Activated naive CD8-positive, alpha-beta T cell treated with anti-CD3 and anti-CD28 coated beads, Interleukin-2, amount 50 U/mL, for 24 hours (primary cell): ENCODE measurements around the gene SLC9A2.
A peak's percentile ranks its signal among the peaks of the same experiment; 100 is the strongest.

Experiments
- ATAC-seq: fragments of 150-1000 bp; cut with Tn5 transposase; one replicate; pipeline ENCODE4 v1.10.0; 2021
- DNase-seq: peaks from one replicate; pipeline ENCODE4 v3.0.0; 2021
- H3K27ac Mint-ChIP-seq: one replicate; pipeline ENCODE4 v1.8.0; 2021; ENCODE audit warnings: mild to moderate bottlenecking, mixed read lengths
- H3K27me3 Mint-ChIP-seq: one replicate; pipeline ENCODE4 v1.8.0; 2021; ENCODE audit warnings: mixed read lengths
- H3K36me3 Mint-ChIP-seq: one replicate; pipeline ENCODE4 v1.8.0; 2021; ENCODE audit warnings: low read depth, mixed read lengths
- H3K4me1 Mint-ChIP-seq: one replicate; pipeline ENCODE4 v1.8.0; 2021; ENCODE audit warnings: mixed read lengths
- H3K4me3 Mint-ChIP-seq: one replicate; pipeline ENCODE4 v1.8.0; 2021; ENCODE audit warnings: mild to moderate bottlenecking, moderate library complexity, mixed read lengths
- H3K9me3 Mint-ChIP-seq: one replicate; pipeline ENCODE4 v1.8.0; 2021; ENCODE audit warnings: mixed read lengths

The SLC9A2 gene

DNA sequence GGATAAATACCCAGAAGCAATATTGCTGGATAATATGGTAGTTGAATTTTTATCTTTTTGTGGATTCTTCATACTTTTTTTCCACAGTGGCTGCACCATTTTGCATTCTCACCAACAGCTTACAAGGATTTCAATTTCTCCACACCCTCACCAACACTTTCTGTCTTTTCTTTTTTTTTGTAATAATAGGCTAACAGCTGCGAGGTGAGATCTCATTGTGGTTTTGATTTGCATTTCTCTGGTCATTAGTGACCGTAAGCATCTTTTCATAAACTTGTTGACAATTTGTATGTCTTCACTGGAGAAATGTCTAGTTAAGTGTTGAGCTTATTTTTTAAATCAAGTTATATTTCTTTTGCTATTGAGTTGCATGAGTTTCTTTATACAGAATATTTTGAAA lies 17.6 kb upstream of the SLC9A2 start:
- H3K4me3 Mint-ChIP-seq, result no peak overlapping the region
- H3K36me3 Mint-ChIP-seq, result no peaks in the 10 kb centered on the region
- H3K4me1 Mint-ChIP-seq, result no peaks in the 10 kb centered on the region
- no peak overlapping the region for H3K27ac Mint-ChIP-seq
- ATAC-seq (no peak), DNase-seq (no peak)
- H3K9me3 Mint-ChIP-seq, result no peaks in the 10 kb centered on the region
- H3K27me3 Mint-ChIP-seq, result peaks cover 23% of the 10 kb centered on the region

DNA sequence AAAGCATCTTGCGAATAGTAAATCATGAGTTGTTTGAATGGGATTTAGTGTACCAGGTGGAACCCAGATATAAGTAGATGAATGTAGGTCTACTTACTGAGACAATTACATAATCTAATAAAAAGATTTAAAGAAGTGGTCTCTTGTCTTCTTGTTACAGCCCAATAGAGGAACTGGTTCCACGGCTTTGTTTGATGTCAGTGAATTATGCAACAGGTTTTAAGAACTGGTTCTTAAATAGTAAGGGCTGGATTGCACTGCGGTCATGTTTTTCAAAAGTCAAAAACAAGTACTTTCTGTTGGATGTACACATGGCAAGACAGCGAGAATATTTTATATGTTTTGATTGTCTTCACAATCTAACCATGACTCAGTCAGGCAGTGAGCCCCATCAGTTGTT lies 15.4 kb upstream of the SLC9A2 start:
- ATAC-seq, result no peak
- Mint-ChIP-seq H3K9me3 (no peaks in the 10 kb centered on the region), H3K4me1 (no peaks in the 10 kb centered on the region), H3K27ac (no peak overlapping the region), H3K4me3 (no peak overlapping the region), H3K27me3 (peaks cover 15% of the 10 kb centered on the region), H3K36me3 (no peaks in the 10 kb centered on the region)
- no peak for DNase-seq

DNA sequence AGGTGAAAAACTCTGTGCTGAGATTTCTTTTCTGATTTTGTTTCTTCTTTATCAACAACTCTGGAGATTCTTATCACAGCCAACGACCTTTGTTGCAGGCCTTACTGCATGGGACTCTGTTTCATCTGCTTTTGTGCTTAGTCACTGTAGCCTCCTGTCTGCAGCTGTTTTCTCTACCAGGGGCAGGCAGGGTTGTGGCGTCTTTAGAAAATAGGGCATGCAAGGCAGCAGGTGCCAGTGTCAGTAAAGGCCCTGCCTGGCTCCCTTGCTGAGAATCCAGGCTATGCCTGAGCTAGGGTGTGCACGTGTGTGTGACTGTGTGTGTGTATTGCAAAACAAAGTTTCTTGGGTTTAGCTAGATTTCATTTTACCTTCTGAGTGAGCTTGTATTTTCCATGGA lies 14.6 kb upstream of the SLC9A2 start:
- peaks cover 15% of the 10 kb centered on the region for H3K27me3 Mint-ChIP-seq
- no peaks in the 10 kb centered on the region for H3K4me1 Mint-ChIP-seq
- no peaks in the 10 kb centered on the region for H3K9me3 Mint-ChIP-seq
- no peak for ATAC-seq
- DNase-seq, result no peak
- H3K4me3 Mint-ChIP-seq, result no peak overlapping the region
- no peak overlapping the region for H3K27ac Mint-ChIP-seq
- H3K36me3 Mint-ChIP-seq, result no peaks in the 10 kb centered on the region

DNA sequence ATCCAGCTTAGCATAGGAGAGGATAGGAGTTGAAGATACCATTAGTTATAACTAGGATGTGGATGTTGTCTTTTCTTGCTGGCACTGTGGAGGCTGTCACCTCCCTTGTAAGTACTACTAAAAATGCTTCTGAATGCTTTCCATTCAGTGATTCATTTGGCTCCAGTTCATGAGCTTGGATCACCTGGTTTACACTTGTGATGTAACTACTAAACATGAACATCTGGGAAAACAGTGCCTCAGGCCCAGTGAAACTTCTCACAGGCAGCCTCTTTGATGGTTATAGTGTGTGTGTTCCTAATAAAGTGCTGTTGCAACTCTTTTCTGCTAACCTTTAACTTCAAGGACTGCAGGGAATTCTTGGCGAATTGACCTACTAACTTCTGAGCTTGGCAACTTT lies 13.0 kb upstream of the SLC9A2 start:
- H3K36me3 Mint-ChIP-seq, result no peaks in the 10 kb centered on the region
- ATAC-seq, result no peak
- H3K27ac Mint-ChIP-seq, result no peak overlapping the region
- H3K4me3 Mint-ChIP-seq, result no peak overlapping the region
- no peak for DNase-seq
- peaks cover 11% of the 10 kb centered on the region for H3K27me3 Mint-ChIP-seq
- no peaks in the 10 kb centered on the region for H3K4me1 Mint-ChIP-seq
- H3K9me3 Mint-ChIP-seq, result no peaks in the 10 kb centered on the region

DNA sequence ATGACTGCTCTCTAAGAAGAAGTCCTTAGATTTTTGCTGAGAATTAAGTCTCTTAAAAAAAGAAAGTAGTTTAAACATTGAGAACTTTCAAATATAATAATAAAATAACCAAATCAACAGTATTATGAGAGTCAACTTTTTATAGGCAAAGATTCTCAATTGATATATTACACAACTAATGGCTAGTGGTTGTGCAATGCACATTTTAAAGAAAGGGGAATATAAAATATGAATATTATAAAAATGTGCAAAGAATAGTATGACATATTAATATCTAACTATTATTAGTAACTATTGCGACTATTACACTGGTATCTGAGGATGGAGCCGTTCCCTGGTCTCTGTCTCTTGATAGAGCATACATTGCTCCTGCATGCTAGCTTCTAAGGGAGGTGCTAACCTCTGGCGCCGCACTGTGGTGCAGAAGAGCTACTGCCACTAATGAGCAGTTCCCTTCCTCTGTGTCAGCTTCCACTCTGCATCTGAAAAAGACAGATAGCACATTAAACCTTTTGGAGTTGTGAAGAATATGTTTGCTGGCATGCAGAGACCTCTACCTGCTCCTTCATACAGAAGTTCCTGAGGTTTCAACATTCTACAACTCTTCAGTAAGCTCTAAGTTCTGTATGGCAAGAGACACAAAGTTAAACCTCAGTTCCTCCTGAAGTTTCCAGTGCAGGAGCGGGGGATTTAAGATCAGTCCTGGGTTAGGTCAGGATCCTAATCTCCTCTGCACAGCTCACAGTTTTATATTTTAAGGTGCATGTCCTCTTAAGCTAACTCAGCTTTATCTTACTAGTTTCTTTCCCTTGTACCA lies 3.5 kb upstream of the SLC9A2 start:
- no peaks in the 10 kb centered on the region for H3K36me3 Mint-ChIP-seq
- ATAC-seq, result peak; percentile 82
- no peak overlapping the region for H3K4me3 Mint-ChIP-seq
- H3K27me3 Mint-ChIP-seq, result peaks cover 44% of the 10 kb centered on the region
- no peaks in the 10 kb centered on the region for H3K9me3 Mint-ChIP-seq
- no peak overlapping the region for H3K27ac Mint-ChIP-seq
- DNase-seq, result peak; percentile 45
- peaks cover 12% of the 10 kb centered on the region for H3K4me1 Mint-ChIP-seq

DNA sequence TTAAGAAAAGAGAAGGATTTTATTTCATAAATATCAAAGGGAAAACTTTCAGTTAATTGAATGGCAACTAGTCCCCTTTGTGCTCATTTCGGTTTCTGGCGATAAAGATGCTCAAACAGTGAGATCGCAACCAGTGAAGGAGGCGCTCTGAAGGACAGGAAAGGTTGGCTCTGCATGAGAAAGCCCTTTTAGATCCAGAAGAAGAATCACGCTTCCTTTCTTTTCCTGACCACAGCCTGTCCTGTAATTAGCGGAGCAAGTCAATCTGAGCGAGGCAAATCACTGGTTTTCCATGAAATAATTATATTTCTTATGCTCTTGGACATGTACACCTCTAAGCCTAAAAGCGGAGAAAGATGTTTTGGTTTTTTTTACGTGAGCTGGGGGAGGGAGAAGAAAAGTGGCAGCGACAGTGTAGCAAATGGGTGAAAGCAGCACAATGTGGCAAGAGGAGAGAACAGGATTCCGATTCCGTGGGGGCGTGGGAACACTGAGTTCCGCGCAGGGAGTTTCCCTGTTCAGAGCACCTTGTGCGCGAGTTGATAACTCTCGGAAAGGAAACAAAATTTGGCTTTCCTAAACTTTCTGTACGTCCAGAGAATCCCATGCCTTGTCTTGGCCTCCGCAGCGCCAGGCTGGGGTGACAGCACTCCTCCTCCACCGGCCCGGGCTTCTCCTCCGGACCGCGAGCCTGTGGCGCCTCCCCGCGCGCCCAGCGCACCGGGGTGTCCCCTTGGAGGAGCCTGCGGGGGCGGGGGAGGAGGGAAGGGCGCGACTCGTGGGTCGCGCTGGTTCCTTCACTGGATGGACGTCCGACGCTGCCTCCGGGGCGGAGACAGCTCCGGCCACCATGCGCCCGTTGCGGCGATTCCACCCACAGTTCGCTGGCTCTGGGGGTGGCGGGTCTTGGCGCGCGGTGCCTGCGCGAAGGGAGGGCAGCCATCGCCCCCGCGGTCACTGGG lies 620 bp upstream of the SLC9A2 start:
- Mint-ChIP-seq H3K9me3 (no peaks in the 10 kb centered on the region), H3K27ac (no peak overlapping the region), H3K27me3 (peaks cover 57% of the 10 kb centered on the region), H3K36me3 (no peaks in the 10 kb centered on the region), H3K4me1 (peaks cover 12% of the 10 kb centered on the region), H3K4me3 (peak overlapping the region; percentile 70)
- DNase-seq, result peak; percentile 29
- no peak for ATAC-seq

DNA sequence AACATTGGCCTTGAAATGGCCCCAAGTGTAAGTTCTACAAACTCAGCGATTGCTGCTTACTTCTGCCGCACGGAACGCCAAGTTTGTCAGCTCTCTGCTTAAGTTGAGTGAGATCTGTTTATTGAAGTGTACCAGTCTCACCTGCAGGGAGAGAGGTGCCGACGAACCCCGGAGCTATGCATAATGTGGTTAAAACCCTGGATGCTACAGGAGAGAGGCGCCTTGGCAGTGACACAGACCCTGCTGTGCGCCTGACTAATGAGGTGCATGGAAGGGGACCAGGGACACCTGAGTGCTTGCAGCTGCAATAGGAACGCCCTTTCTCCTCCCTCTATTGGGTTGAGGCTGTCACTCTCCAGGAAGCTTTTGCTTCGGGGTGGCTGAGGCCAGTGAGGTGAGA lies 979 bp downstream of the SLC9A2 start:
- Mint-ChIP-seq H3K27me3 (peaks cover 52% of the 10 kb centered on the region), H3K27ac (no peak overlapping the region), H3K4me1 (peaks cover 12% of the 10 kb centered on the region), H3K4me3 (peak overlapping the region; percentile 30), H3K9me3 (no peaks in the 10 kb centered on the region), H3K36me3 (no peaks in the 10 kb centered on the region)
- ATAC-seq (no peak), DNase-seq (no peak)

DNA sequence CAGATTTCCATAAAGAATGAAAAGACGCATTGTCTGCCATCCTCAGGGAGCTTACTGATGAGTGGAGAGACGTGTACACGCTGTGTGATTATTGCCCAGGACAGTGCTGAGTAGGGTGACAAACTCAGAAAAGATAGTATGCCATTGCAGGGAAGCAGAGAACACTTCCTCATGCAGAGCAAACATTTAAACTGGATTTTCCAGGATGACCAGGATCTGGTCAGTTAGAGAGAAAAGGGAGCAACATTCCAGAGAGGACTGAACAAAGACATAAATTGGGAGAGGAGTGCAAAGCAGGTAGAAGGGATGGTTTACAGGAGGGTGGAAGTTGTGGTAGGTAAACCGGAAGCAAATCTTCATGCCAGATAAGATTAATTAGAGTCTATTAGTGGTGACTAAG lies 2.3 kb downstream of the SLC9A2 start:
- Mint-ChIP-seq H3K27me3 (peaks cover 49% of the 10 kb centered on the region), H3K4me1 (peaks cover 12% of the 10 kb centered on the region), H3K27ac (no peak overlapping the region), H3K4me3 (no peak overlapping the region), H3K9me3 (no peaks in the 10 kb centered on the region), H3K36me3 (no peaks in the 10 kb centered on the region)
- DNase-seq, result no peak
- ATAC-seq, result no peak

DNA sequence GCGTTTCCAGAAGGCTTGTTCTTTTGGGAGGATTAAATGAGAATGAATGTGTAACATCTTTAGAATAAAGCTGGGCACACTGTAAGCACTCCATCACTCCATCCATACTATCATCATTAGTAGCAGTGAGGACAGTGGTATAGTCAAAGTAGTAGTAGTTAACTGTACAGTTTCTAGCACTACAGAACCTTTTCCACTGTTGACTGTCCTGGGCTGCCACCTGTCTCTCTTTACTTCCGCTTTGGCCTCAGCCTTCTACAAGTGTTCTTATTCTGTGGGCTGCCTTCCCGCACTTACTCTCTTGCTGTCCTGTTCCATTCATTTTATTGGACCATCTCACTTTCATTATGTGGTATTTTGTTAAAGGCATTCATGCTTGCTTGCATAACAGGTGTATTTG lies 3.3 kb downstream of the SLC9A2 start:
- peaks cover 40% of the 10 kb centered on the region for H3K27me3 Mint-ChIP-seq
- H3K4me1 Mint-ChIP-seq, result peaks cover 12% of the 10 kb centered on the region
- no peaks in the 10 kb centered on the region for H3K36me3 Mint-ChIP-seq
- no peak for DNase-seq
- no peak for ATAC-seq
- no peaks in the 10 kb centered on the region for H3K9me3 Mint-ChIP-seq
- H3K4me3 Mint-ChIP-seq, result no peak overlapping the region
- H3K27ac Mint-ChIP-seq, result no peak overlapping the region

DNA sequence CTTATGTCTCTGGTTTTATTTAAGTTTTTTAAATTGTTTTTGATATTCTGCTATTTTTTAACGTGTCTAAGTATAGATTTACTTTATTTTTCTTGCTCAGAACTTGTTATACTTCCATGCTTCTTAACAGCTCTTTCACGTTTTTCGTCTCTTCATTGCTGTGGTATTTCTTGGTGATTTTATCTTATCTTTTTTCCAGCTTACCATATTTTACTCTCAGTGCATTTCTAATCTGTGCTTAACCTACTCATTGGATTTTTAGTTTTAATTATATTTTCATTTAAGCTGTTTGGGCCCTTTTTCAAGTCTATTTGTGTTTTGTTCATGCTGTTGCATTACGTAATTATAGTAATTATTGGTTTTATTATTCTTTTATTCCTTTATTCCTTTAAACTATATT lies 11.1 kb downstream of the SLC9A2 start:
- no peaks in the 10 kb centered on the region for H3K27me3 Mint-ChIP-seq
- no peak overlapping the region for H3K27ac Mint-ChIP-seq
- H3K4me1 Mint-ChIP-seq, result peaks cover 3% of the 10 kb centered on the region
- H3K36me3 Mint-ChIP-seq, result no peaks in the 10 kb centered on the region
- no peak for ATAC-seq
- DNase-seq, result no peak
- H3K9me3 Mint-ChIP-seq, result no peaks in the 10 kb centered on the region
- H3K4me3 Mint-ChIP-seq, result no peak overlapping the region

DNA sequence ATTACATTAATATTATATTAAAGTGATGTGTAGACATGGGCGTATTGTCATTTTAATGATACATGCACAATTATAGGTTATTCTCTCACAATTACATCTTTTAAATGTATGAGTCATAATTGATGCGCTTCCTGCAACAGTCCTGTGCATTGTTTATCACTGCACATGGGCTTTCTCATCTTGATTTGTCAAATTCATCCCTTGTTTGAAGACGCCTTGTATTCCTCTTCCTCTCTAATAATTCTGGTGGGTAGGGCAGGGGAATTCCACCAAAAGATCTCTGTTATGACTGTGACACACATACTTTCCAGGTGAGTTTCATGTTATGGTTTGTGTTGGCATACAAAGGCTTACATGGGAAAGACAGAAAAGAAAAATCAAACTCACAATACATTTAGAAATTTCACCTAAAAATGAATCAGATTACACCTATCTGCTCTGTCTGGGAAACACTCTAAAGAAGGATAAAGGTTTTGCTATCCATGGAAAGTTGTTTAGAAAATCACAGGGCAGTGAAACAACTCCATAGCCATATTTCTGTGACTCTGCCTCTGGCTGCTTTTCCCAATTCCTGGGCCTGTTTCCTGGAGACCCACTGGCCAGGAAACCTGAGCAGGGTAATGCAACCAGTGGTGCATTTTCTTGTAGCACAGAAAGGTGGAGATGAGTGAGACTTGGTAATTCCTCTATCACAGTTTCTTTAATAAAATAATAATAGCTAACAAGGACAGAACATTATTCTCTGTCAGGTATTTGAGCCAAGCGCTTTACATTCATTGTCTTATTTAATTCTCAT lies 13.2 kb downstream of the SLC9A2 start:
- DNase-seq (no peak), ATAC-seq (peak; percentile 33)
- peaks cover 3% of the 10 kb centered on the region for H3K4me1 Mint-ChIP-seq
- no peaks in the 10 kb centered on the region for H3K9me3 Mint-ChIP-seq
- H3K4me3 Mint-ChIP-seq, result no peak overlapping the region
- H3K36me3 Mint-ChIP-seq, result no peaks in the 10 kb centered on the region
- peaks cover 3% of the 10 kb centered on the region for H3K27me3 Mint-ChIP-seq
- no peak overlapping the region for H3K27ac Mint-ChIP-seq

DNA sequence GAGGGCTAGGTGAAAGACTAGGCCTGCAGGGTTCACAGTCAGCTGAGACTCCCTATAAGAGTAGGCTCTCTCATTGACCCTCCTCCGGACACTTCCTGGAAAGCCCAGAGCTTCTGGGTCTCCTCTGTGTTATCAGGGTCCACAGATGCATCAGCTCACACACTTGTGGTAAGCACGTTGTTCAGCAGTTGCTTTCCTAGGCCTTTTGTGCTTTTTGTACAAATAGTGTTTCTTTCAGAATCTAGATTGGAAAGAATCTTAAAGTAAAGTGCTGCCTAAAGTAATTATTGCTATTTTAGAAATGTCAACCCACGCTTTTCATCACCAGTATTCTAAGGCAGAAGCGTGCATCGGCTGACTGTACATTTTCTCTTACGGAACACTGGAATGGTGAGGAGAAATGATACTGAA lies 15.5 kb downstream of the SLC9A2 start:
- Mint-ChIP-seq H3K36me3 (no peaks in the 10 kb centered on the region), H3K9me3 (no peaks in the 10 kb centered on the region), H3K4me3 (no peak overlapping the region), H3K27me3 (peaks cover 3% of the 10 kb centered on the region), H3K4me1 (peaks cover 3% of the 10 kb centered on the region), H3K27ac (no peak overlapping the region)
- no peak for ATAC-seq
- DNase-seq, result no peak

DNA sequence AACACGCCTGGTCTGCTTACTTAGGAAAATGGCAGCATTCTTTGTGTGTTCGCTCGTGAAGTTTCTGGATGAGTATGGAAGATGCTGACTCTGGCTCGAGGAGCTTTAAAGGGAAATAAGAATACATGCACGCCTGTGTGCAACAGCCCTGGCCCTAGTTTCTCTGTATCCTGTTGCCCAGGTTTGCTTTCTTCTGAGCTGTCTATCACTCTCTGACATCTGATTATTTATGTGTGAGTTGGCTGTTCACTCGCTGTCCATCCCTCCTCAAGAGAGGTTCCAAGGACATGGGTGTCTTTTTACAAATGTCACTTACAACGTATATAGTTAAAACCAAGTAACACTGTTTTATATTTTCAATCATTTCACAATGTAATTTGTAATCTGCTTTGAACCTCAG lies 16.0 kb downstream of the SLC9A2 start:
- peaks cover 3% of the 10 kb centered on the region for H3K27me3 Mint-ChIP-seq
- ATAC-seq, result no peak
- no peak for DNase-seq
- no peak overlapping the region for H3K4me3 Mint-ChIP-seq
- H3K9me3 Mint-ChIP-seq, result no peaks in the 10 kb centered on the region
- H3K36me3 Mint-ChIP-seq, result no peaks in the 10 kb centered on the region
- peaks cover 3% of the 10 kb centered on the region for H3K4me1 Mint-ChIP-seq
- no peak overlapping the region for H3K27ac Mint-ChIP-seq

DNA sequence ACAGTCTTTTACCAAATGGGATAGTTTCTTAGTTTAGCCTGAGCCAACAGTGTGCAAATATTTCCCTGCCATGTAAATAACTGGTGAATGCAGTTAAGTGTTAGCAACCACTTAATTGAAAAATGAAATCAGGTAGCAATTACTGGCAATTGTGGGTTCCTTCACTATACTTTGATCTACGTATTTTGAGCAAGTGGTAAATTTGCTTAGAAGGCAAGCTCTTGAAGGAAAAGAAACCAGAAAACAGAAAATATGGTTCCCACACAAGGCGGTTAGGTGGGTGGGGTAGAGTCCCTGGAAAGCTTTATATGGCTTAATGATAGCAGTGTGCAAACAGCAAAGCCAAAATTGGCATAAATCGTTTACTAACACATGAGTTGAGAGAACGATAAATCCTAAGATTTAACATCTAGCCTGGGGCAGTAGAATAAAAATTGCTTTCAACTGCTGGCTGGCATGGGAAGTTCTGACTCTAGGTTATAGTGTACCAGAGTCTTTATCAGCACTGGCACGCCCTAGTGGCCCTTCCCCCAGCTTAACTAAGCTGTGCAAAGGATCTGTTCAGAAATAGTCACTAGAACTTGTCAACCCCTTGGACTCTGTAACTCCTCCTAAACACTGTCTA lies 17.0 kb downstream of the SLC9A2 start:
- H3K27me3 Mint-ChIP-seq, result peaks cover 3% of the 10 kb centered on the region
- no peak overlapping the region for H3K4me3 Mint-ChIP-seq
- DNase-seq (no peak), ATAC-seq (no peak)
- no peaks in the 10 kb centered on the region for H3K9me3 Mint-ChIP-seq
- H3K27ac Mint-ChIP-seq, result no peak overlapping the region
- H3K36me3 Mint-ChIP-seq, result no peaks in the 10 kb centered on the region
- peaks cover 3% of the 10 kb centered on the region for H3K4me1 Mint-ChIP-seq
